GM12874 (cell line): ENCODE results near the gene RHOBTB1.

ENCODE experiments used
- TF ChIP-seq, protein P1 (sequence below): IDR thresholded peaks from 2 replicates; pipeline ENCODE4 v1.5.1; 2011; ENCODE audit warnings: low read depth, mild to moderate bottlenecking, control low read depth, low read length, moderate library complexity; ENCODE audit not compliant: insufficient read depth

RHOBTB1 gene

DNA sequence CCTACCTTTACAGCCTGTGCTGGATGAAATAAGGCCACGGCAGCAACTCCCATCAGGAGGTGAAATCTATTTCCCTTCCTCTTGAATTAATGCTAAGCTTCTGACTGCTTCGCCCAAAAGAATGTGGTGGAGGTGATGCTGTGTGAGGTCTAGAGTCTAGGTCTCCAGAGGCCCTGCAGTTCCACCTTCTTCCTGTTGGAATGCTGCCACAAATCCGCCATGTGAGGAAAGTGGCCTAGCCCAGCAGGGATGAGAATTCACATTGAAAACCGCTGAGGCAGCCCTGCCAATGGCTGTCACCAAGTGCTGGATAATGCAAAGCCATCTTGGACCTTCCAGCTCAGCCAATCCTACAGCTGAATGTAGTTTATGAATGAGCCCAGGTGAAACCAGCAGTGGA, 28.0 kb downstream of the RHOBTB1 start:
- TF ChIP-seq, protein P1, sequence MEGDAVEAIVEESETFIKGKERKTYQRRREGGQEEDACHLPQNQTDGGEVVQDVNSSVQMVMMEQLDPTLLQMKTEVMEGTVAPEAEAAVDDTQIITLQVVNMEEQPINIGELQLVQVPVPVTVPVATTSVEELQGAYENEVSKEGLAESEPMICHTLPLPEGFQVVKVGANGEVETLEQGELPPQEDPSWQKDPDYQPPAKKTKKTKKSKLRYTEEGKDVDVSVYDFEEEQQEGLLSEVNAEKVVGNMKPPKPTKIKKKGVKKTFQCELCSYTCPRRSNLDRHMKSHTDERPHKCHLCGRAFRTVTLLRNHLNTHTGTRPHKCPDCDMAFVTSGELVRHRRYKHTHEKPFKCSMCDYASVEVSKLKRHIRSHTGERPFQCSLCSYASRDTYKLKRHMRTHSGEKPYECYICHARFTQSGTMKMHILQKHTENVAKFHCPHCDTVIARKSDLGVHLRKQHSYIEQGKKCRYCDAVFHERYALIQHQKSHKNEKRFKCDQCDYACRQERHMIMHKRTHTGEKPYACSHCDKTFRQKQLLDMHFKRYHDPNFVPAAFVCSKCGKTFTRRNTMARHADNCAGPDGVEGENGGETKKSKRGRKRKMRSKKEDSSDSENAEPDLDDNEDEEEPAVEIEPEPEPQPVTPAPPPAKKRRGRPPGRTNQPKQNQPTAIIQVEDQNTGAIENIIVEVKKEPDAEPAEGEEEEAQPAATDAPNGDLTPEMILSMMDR = 0 out of 2 replicates have a peak, but pooled peaks have one; percentile 6

DNA sequence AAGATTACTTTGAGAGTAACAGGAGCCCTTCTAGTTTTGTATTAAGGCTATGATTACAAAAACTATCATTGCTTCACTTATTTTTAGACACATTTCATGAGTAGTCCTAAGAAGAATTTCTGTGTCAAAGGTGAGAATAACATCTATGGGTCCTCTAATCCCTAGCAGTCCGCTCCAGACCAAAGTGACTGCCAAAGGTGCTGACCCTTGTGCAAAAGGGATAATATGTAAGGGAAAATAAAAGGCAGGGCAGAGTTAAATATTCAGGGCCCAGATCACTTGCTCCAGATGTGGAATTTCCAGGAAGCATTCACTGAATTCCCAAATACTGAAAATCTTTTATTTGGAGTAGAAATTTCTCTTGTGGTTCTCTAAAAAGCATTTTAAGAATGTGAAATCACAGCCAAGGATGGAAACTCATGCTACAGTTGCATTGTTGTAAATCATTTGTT, 29.3 kb downstream of the RHOBTB1 start:
- TF ChIP-seq, protein P1 = no peak

DNA sequence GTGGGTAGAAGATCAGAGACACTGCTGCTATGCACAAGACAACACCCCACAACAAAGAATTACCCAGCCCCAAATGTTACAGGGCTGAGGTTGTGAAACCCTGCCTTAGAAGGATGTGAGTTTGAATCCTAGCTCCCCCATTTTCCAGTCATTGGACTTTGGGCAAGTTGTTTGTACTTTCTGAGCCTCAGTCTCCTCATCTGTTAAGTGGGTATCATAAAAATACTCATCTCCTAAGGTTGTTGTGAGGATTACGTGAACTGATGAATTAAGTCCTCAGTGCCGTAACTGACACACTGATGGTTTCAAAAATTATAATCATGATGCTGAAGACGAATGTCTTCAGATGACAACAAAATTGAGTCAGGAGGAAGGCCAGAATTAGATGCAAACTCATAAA, 30.3 kb downstream of the RHOBTB1 start:
- TF ChIP-seq, protein P1 = no peak

DNA sequence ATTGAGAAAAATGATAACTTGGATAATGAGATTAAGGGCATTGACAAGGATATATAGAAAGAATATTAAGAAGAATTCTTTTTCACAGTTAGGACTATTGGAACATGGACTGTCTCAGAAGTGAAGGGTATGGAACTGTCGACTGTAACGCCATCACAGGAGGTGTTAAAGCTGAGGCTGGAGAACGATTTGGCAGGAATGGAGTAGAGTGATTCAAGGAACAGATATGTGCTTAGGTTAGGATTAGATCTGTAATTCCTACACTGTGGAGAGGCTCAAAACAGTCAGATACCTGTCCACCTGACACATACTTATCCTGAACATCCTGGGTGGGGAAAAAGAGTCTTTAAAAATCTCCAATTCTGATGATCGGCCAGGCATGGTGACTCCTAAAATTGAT, 30.9 kb downstream of the RHOBTB1 start:
- TF ChIP-seq, protein P1 = no peak

DNA sequence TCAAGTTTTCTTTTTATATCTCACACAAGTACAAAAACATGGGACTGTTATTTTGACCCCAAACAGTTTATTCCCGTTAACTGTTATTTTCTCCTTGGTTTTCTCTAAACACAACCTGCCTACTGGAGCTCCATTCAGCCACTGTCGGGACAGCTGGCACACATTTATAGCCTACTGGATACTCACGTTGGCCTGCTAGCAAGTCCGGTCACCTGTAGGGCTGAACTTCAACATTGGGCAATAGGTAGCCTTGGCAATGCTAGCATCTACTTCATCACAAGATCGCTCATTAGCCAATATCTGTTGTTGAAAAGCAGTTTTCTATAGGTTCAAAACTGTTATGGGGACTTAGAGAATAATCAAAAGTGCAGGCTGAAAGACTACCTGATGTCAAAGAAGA, 32.3 kb downstream of the RHOBTB1 start:
- TF ChIP-seq, protein P1 = no peak

DNA sequence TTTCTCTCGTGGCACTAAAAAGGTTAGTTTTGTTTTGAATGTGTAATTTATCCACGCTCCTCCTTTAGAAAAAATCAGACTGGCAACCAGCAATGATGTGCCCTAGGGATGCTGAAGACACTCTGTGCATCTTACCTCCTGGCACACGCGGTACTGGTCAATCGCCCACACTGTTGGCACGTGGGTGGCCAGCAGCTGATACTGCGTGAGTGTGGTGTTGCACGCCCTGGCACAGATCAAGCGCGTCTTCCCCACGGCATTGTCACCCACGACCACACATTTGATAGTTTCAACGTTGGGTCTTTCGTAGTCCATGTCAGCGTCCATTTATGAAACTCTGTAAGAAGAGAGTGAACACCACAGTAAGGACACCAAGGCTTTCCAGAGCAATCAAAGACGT, 32.8 kb downstream of the RHOBTB1 start:
- TF ChIP-seq, protein P1 = no peak

DNA sequence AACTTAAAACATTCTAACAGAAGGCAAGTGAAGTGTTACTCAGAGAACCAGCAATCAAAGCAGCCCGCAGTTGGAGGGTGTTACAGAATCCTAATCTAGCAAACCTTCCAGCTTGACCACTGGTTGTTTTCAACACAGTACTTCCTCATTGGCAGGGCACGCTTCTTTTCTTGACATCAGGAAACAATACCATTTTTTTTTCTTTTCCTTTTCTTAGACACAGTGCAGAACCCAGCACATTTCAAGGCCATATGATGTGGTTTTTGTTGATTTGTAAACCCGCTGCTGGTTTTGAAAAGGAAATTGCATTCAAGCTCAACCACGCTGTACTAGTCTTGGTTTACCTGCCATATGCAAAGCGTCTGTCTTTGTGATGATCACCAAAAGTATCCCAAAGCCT, 33.4 kb downstream of the RHOBTB1 start:
- TF ChIP-seq, protein P1 = no peak
